Superior temporal gyrus (tissue), 1 donor: ENCODE measurements around the gene RAB22A.
"Not testable (repeated sequence)": the region's sequence is repeated elsewhere in the genome, so short reads cannot be mapped to it uniquely, and the experiment has no call there.

Source experiments
- DNase-seq: peaks from one replicate; pipeline ENCODE4 v3.0.0-alpha.2; 2016; ENCODE audit errors: extremely low spot score

RAB22A gene

GRCh38 chr20:58342104-58342945 lies 32.8 kb downstream of the RAB22A start:
- DNase-seq = no peak

GRCh38 chr20:58344741-58345140 lies 35.2 kb downstream of the RAB22A start:
- no peak for DNase-seq

GRCh38 chr20:58349570-58349969 lies 40.1 kb downstream of the RAB22A start:
- no peak for DNase-seq

GRCh38 chr20:58352468-58352867 lies 43.0 kb downstream of the RAB22A start:
- DNase-seq = no peak

- no peak for DNase-seq
Measured at GRCh38 chr20:58359441-58359840, 49.9 kb downstream of the RAB22A start.

- no peak for DNase-seq
Measured at GRCh38 chr20:58360936-58361335, 51.4 kb downstream of the RAB22A start.

GRCh38 chr20:58361481-58362205 lies 52.1 kb downstream of the RAB22A start:
- DNase-seq = no peak

- DNase-seq = no peak
Measured at GRCh38 chr20:58362206-58362516, 52.6 kb downstream of the RAB22A start.

GRCh38 chr20:58362970-58363369 lies 53.5 kb downstream of the RAB22A start:
- DNase-seq = no peak

- no peak for DNase-seq
Measured at GRCh38 chr20:58366866-58367265, 57.4 kb downstream of the RAB22A start.

- no peak for DNase-seq
Measured at GRCh38 chr20:58372806-58373205, 63.3 kb downstream of the RAB22A start.

- not testable (repeated sequence) for DNase-seq
Measured at GRCh38 chr20:58373296-58373695, 63.8 kb downstream of the RAB22A start.

GRCh38 chr20:58374027-58374850 lies 64.7 kb downstream of the RAB22A start:
- DNase-seq = no peak

GRCh38 chr20:58374906-58375758 lies 65.6 kb downstream of the RAB22A start:
- DNase-seq = no peak

- no peak for DNase-seq
Measured at GRCh38 chr20:58375759-58376352, 66.3 kb downstream of the RAB22A start.

- no peak for DNase-seq
Measured at GRCh38 chr20:58377017-58377416, 67.5 kb downstream of the RAB22A start.

- no peak for DNase-seq
Measured at GRCh38 chr20:58377766-58378401, 68.4 kb downstream of the RAB22A start.

- no peak for DNase-seq
Measured at GRCh38 chr20:58378704-58379103, 69.2 kb downstream of the RAB22A start.

GRCh38 chr20:58381627-58382026 lies 72.1 kb downstream of the RAB22A start:
- DNase-seq = no peak

GRCh38 chr20:58382096-58382495 lies 72.6 kb downstream of the RAB22A start:
- DNase-seq = no peak

- DNase-seq = no peak
Measured at GRCh38 chr20:58384821-58385220, 75.3 kb downstream of the RAB22A start.
